HG02571 (cell line): ENCODE data around the gene OFD1.
A peak's percentile ranks its signal among the peaks of the same experiment; 100 is the strongest.
"Not testable (repeated sequence)": the region's sequence is repeated elsewhere in the genome, so short reads cannot be mapped to it uniquely, and the experiment has no call there.

ENCODE experiments used
- ATAC-seq: cut with Tn5 transposase; IDR thresholded peaks from one replicate; pipeline ENCODE4 v1.9.1; 2021; ENCODE audit warnings: mild to moderate bottlenecking, moderate library complexity; ENCODE audit not compliant: unreplicated experiment

Gene OFD1

GRCh38 chrX:13703135-13703534 lies 31.4 kb upstream of the OFD1 start:
- no peak for ATAC-seq

DNA sequence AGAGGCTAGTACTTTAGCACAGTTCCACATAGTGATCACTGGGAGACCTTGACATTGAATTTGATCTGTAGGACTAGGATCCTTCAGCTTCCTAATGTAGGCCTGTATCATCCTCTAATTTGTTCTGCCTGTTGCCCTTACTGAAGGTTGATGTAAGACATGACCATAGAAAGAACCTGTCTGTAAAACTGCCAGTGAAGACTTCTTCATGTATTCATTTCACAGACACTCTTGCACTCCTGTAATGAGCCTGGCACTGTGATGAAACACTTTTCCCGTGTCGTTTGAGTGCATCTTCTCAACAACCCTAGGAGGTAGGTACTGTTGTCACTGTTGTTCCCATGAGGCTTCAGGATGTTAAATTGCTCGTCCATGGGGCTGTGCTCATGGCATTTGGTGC lies 31.0 kb upstream of the OFD1 start:
- no peak for ATAC-seq

- ATAC-seq, result no peak
Observed at GRCh38 chrX:13711141-13711540, 23.4 kb upstream of the OFD1 start.

DNA sequence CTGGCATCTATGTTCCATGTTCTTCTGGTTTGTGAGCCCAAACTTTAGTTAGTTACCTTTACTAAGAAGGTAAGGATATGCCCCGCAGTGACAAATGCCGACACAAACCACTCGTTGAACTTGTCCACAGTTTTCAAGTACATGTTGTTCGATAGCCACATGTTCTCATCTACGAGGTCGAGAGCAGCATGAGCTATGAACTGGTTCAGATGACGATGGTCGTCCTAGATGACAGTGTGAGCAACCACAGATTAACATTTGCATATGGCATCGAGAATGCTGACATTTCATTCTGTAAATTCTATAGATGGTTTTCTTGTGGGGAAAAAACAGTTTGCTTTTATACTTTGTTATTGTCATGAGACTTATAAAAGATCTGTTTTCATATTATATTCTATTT lies 18.1 kb upstream of the OFD1 start:
- no peak for ATAC-seq

GRCh38 chrX:13716905-13717304 lies 17.6 kb upstream of the OFD1 start:
- no peak for ATAC-seq

DNA sequence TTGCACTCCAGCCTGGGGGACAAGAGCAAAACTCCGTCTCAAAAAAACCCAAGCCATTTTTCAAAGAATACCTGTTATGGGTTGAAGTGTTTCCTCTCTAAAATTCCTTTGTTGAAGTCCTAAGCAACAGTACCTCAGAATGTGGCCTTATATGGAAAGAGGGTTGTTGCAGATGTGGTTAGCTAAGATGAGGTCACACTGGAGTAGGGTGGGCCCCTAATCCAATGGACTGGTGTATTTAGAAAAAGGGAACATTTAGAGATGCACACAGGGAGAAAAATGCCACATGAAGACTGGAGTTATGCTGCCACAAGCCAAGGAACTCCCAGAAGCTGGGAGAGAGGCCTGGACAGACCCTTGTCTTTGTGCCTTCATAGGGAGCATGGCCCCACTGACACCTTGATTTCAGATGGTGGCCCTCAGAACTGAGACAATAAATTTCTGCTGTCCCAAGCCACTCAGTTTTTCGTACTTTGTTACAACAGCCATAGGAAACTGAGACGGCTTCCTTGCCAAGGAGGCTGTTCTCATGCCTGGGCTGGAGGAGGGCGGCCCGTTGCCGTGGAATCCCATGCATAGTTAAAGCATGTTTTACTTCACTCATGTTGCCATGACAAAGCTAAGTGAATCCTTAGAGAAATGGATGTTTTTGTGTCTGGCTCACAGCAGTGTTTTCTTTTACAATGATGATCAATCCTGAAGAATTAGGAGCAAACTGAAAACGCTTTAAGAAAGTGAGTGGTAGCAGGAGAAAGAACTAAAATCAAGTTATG lies 16.7 kb upstream of the OFD1 start:
- ATAC-seq, result no peak

DNA sequence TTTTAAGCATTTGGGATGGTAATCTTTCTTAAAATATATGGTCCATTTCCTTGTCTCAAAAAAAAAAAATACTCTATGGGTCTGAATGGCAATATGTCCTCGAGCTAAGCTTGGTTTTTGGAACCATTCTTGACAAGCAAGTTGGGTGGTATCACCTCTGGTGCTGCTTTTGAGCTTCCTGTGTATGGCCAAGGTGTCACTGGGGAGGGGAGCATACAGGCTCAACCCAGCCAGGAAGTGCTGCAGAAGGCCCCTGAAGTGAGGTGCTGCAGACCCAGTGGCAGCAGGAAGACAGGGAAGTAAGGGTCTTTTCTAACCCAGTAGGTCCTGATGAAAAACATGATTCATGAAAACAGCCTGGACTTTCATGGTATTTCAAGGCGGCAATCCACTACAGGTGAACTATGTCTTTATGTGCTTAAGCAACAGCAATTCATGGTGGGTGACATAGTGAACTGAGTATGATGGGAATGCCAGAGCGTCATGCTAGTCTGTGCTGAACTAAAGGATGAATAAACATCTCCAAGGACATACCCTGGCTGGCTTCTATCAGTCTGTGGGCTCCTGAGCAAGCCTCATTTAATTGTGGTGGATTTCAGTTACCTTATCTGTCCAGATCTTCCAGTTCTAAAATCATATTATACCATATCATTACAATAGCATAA lies 15.2 kb upstream of the OFD1 start:
- no peak for ATAC-seq

- ATAC-seq, result no peak
Observed at GRCh38 chrX:13721371-13721770, 13.2 kb upstream of the OFD1 start.

DNA sequence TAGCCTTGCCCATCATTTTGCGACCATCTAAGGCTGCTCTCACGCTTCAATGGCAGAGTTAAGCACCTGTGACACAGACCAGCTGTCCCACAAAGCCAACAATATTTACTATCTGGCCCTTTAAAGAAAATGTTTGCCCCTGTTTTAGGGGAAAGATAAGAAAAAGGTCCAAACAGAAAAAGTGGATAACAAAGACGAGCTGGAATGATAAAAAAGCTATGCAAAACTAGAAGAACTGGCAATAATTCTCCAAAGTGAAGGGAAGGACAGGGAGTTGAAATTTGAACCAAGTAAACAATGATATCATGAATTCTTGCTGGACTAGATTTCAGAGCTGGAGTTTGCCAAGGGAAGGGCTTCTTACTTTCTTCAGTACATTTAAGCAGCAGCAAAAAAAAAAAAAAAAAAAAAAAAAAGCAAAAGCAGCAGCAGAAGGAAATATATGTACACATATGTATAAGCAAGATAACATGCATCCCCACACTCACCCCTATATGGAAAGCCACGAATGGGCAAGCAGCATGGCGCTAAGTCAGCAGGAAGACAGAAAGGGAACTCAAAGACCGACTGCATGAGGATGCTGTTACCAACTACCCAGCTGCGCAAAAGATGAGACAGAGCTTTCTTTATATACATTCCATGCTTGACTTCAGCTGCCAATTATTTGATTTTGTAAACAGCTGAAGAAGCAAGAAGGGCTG lies 12.6 kb upstream of the OFD1 start:
- ATAC-seq, result no peak

GRCh38 chrX:13724878-13725277 lies 9.7 kb upstream of the OFD1 start:
- not testable (repeated sequence) for ATAC-seq

GRCh38 chrX:13726583-13726982 lies 8.0 kb upstream of the OFD1 start:
- not testable (repeated sequence) for ATAC-seq

DNA sequence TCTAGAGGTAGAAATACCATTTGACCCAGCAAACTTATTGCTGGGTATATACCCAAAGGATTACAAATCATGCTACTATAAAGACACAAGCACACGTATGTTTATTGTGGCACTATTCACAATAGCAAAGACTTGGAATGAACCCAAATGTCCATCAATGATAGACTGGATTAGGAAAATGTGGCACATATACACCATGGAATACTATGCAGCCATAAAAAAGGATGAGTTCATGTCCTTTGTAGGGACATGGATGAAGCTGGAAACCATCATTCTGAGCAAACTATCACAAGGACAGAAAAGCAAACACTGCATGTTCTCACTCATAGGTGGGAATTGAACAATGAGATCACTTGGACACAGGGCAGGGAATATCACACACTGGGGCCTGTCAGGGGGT lies 4.0 kb upstream of the OFD1 start:
- not testable (repeated sequence) for ATAC-seq

DNA sequence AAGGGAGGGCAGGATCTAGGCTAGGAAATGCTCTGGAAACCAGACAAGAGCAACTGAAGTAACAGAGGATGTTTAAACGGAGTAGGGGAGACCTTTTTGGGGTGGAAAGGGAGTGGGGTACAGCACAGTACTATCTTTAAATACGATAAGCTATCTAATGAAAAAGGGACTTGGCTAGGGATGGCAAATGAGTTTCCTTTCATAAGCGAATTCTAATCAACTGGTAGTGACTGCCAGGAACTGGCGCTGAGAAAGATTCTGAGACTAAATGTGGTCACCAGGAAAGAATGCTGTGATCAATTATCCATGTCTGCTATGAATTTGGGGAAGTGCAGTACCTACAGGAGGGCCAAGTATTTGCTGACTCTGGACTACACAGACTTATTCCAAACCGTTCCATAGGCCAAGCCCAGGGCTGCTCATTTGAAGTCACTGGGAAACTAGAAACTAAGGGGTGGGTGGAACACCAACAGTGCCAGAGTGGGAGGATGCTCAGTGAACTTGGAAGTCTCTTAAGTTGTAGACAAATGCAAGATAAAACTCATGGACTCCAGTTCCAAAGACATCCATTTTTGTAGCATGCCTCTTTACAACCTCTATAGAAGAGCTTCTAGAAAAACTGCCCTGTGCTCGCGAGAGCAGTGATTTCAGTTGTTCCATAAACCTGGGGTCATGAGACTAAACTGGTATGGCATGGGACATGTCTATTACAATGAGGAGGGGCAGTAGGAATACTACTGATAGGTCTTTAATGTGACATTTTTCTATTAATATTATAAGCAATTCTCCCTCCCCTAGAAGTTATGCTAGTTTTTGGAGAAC lies 2.1 kb upstream of the OFD1 start:
- no peak for ATAC-seq

DNA sequence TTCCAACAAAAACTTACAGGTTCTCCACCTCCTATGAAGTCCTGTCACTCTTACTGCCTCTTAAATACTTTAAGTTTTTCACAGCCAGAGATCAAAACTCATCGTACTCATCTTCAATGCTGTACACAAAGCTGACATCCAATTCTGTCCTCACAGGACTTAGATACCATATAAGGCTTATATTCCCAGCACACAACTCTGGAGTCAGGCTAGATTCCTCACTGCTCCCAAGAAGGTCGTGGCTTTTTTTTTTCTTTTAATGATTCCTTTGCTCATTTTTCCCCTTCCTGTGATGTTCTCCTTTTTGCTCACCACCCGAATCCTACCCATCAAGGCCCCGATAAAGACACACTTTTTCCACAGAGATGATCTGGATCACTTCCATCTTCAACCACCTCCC lies 1.0 kb upstream of the OFD1 start:
- ATAC-seq, result no peak

- no peak for ATAC-seq
Observed at GRCh38 chrX:13741695-13742094, 7.1 kb downstream of the OFD1 start.

- peak; percentile 92 for ATAC-seq
Observed at GRCh38 chrX:13742397-13743176, 8.0 kb downstream of the OFD1 start.

- no peak for ATAC-seq
Observed at GRCh38 chrX:13747836-13748235, 13.3 kb downstream of the OFD1 start.

DNA sequence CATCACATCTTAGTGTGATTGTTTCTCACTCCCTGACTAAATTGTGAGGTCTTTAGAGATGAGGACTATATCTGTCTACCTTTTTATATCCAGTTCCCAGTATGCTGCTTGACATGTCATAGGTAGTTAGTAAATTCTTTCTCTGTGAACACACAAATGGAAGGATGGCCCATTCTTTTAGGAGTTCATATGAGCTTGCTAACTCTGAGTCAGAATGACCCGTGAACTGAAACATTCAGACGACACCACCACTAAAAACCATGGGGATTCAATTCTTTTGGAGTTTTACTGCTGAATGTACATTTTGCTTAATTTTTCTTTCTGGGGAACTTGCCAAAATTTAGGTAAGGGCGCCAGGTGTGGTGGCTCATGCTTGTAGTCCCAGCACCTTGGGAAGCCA lies 13.9 kb downstream of the OFD1 start:
- no peak for ATAC-seq

- ATAC-seq, result no peak
Observed at GRCh38 chrX:13750204-13750603, 15.7 kb downstream of the OFD1 start.

- ATAC-seq, result no peak
Observed at GRCh38 chrX:13750812-13751211, 16.3 kb downstream of the OFD1 start.
